Small intestine (tissue), 7 donors: ENCODE data around the gene COX20. TPM values are rescaled to one million over a fixed set of nuclear protein-coding genes. Genes with fewer than 3 reads are reported as not detected.

ENCODE experiments used
- DNase-seq, 2 donors: peaks; one replicate each; pipeline versions ENCODE4 v3.0.0 to v3.0.0-alpha.2; 2013
- FAIRE-seq: peaks from 2 replicates; lab custom pipeline; 2012; peaks lifted over from hg19 to GRCh38; lab: Jason Lieb, UNC
- H3K27ac ChIP-seq, 3 donors: one replicate each; pipeline ENCODE4 v1.5.1; 2013; ENCODE audit warnings: low read length in 2 of 3, mild to moderate bottlenecking in 2 of 3, control low read depth in 1 of 3, inconsistent platforms in 1 of 3, low read depth in 1 of 3, moderate library complexity in 1 of 3
- H3K27me3 ChIP-seq, 3 donors: one replicate each; pipeline ENCODE4 v1.6.1; 2013; ENCODE audit warnings: low read length in 3 of 3, inconsistent platforms in 1 of 3; ENCODE audit not compliant: control insufficient read depth in 3 of 3, insufficient read depth in 3 of 3
- H3K36me3 ChIP-seq, 3 donors: one replicate each; pipeline ENCODE4 v1.6.1; 2013; ENCODE audit warnings: low read length in 3 of 3, inconsistent platforms in 1 of 3, low read depth in 1 of 3, mild to moderate bottlenecking in 1 of 3, moderate library complexity in 1 of 3; ENCODE audit not compliant: control insufficient read depth in 3 of 3, insufficient read depth in 2 of 3
- H3K4me1 ChIP-seq, 3 donors: one replicate each; pipeline ENCODE4 v1.6.1; 2013; ENCODE audit warnings: low read length in 2 of 3, inconsistent platforms in 1 of 3, low read depth in 1 of 3, mild to moderate bottlenecking in 1 of 3, moderate library complexity in 1 of 3; ENCODE audit not compliant: control insufficient read depth in 3 of 3, insufficient read depth in 2 of 3
- H3K4me3 ChIP-seq, 3 donors: one replicate each; pipeline ENCODE4 v1.5.1; 2013; ENCODE audit warnings: low read length in 3 of 3, control low read depth in 1 of 3, inconsistent platforms in 1 of 3, low read depth in 1 of 3, mild to moderate bottlenecking in 1 of 3, moderate library complexity in 1 of 3
- H3K9me3 ChIP-seq, 2 donors: one replicate each; pipeline ENCODE4 v1.6.1; 2013; ENCODE audit warnings: low read depth in 1 of 2, low read length in 1 of 2; ENCODE audit not compliant: control insufficient read depth in 2 of 2, insufficient read depth in 1 of 2
- WGBS, 3 donors: extraction: QIAGEN DNeasy Blood & Tissue Kit; methylation state at CpG; one replicate each; pipeline ENCODE4 v1.1.7; 2013; 5-methylcytosine and 5-hydroxymethylcytosine counted together
- polyA plus RNA-seq, 4 donors: library from polyadenylated mRNA; stranded (reverse) in 3 of 4; unstranded in 1 of 4; fragments of 200-250 nt in 3 of 4; fragments of 120-200 nt in 1 of 4; gene quantifications; one replicate each; pipeline versions ENCODE4 v1.2.1 to v1.2.3, GENCODE V29; 2013
- donor health status: healthy with polysubstance abuse.
- donor health status: control.
- donor health status: control.
- donor health status: Bipolar disorder and iron deficiency.
- donor health status: healthy.

COX20 gene
- polyA plus RNA-seq, 4 donors: 37.1 to 72.1 (median 57.3) TPM

GRCh38 chr1:244881552-244882280 is 46.3 kb downstream of the COX20 start:
- Histone ChIP-seq H3K9me3 (no peaks in the 10 kb centered on the region), H3K36me3 (no peaks in the 10 kb centered on the region), H3K4me3 (no peak overlapping the region), H3K4me1 (no peaks in the 10 kb centered on the region), H3K27ac (no peak overlapping the region), H3K27me3 (no peaks in the 10 kb centered on the region)
- 81 to 83% (median 82%) methylated on average over 11 of the region's 11 CpGs for WGBS, 3 donors
- FAIRE-seq (no peak), DNase-seq (no peak)

GRCh38 chr1:244887281-244887680 is 51.8 kb downstream of the COX20 start:
- H3K27ac ChIP-seq: no peak overlapping the region
- H3K36me3 ChIP-seq: no peaks in the 10 kb centered on the region
- no peaks in the 10 kb centered on the region for H3K9me3 ChIP-seq
- WGBS, 3 donors: 50 to 72% (median 50%) methylated on average over 4 of the region's 4 CpGs
- no peaks in the 10 kb centered on the region for H3K4me1 ChIP-seq
- no peak overlapping the region for H3K4me3 ChIP-seq
- H3K27me3 ChIP-seq: no peaks in the 10 kb centered on the region
- FAIRE-seq (no peak), DNase-seq (peak; percentile 10 to 19)

DNA sequence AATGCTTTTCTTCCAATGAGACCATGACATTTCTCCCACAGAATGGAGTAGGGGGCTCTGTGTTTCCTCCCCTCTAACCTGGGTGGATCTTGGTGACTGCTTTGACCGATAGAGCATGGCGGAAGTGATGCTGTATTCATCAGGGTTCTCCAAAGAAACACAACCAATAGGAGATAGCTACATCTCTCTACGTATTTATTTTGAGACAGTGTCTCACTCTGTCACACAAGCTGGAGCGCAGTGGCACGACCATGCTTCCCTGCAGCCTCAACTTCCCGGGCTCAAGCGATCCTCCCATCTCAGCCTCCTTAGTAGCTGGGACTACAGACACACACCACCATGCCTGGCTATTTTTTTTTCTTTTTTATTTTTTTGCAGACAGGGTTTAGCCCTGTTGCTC is 58.4 kb downstream of the COX20 start:
- H3K27ac ChIP-seq: no peak overlapping the region
- no peaks in the 10 kb centered on the region for H3K4me1 ChIP-seq
- no peaks in the 10 kb centered on the region for H3K9me3 ChIP-seq
- no peaks in the 10 kb centered on the region for H3K27me3 ChIP-seq
- FAIRE-seq: no peak
- DNase-seq: no peak
- no peaks in the 10 kb centered on the region for H3K36me3 ChIP-seq
- 91 to 93% (median 92%) methylated on average over 7 of the region's 7 CpGs for WGBS, 3 donors
- H3K4me3 ChIP-seq: no peak overlapping the region

Other genes starting within 250 kb of the COX20 start
- gene DESI2, start 182.5 kb upstream of the COX20 start, polyA plus RNA-seq: 10 to 100 TPM; 14.1 to 21.4 (median 17.7) TPM
- gene HNRNPU, start 28.9 kb downstream of the COX20 start, polyA plus RNA-seq: 100 to 1,000 TPM in 3 of 4 donors, 10 to 100 TPM in 1; 84.8 to 395 (median 151) TPM